ENCODE measurements around the gene SAMD1.

SAMD1 gene

DNA sequence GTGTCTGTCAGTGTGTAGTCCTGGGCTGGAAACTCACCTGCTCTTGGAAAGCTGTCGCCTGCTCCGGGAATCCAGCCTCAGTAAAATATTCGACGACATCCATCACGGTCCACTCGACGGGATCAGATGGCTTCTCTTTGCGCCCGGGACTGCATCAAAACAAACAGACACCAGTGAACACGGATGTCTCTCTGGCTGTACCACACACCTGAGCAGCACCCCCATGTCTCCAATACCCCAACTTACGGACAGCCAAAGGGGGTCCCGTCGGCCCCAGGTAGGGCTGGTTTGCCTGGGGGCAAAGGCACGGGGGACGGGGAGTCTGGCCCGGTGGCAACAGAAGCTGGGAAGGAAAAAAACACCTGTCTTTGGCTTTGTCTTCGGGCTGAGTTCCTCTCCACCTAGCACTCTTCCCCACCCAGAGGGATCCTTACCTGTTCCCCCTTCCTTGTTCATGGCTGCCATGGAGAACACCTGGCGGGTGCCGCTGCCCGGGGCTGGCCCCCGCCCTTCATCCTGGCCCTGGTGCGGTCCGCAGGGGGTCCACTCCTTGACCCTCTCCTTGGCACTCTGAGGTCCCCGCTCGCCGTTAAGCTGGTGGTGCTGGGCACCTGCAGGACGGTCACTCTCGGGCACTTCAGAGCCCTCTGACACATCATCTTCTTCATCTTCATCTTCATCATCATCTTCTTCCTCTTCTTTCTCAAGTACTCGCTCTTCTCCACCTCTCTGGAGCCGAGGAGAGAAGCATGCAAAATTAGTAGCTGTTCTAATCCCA is 1.7 kb downstream of the SAMD1 start:
- peaks cover 7% of the 10 kb centered on the region; the same call in 1 of the 2 replicates for H3K9me3 ChIP-seq (ENCODE audit: insufficient read depth, low read length)
- H3K4me1 ChIP-seq (ENCODE audit: low read length): peaks cover 12% of the 10 kb centered on the region
- H3K36me3 ChIP-seq (replicated peaks; ENCODE audit: low read depth, low read length): peaks cover 23% of the 10 kb centered on the region
- H3K4me2 ChIP-seq (ENCODE audit: low read length): peak overlapping the region; percentile 86
- H3K9ac ChIP-seq (ENCODE audit: low read length): peak overlapping the region; percentile 53
- no peaks in the 10 kb centered on the region for H4K20me1 ChIP-seq (ENCODE audit: insufficient read depth, low read length)
- peak overlapping the region; percentile 88 for H3K4me3 ChIP-seq (ENCODE audit: low read length)
- no peak overlapping the region for H3K27ac ChIP-seq (ENCODE audit: low read length)
- H3K79me2 ChIP-seq (ENCODE audit: low read length): no peaks in the 10 kb centered on the region
- no peak for TF ChIP-seq EZH2phosphoT487 (IDR thresholded peaks at IDR 0.05; ENCODE audit: low read depth)
- TF ChIP-seq, protein P1, sequence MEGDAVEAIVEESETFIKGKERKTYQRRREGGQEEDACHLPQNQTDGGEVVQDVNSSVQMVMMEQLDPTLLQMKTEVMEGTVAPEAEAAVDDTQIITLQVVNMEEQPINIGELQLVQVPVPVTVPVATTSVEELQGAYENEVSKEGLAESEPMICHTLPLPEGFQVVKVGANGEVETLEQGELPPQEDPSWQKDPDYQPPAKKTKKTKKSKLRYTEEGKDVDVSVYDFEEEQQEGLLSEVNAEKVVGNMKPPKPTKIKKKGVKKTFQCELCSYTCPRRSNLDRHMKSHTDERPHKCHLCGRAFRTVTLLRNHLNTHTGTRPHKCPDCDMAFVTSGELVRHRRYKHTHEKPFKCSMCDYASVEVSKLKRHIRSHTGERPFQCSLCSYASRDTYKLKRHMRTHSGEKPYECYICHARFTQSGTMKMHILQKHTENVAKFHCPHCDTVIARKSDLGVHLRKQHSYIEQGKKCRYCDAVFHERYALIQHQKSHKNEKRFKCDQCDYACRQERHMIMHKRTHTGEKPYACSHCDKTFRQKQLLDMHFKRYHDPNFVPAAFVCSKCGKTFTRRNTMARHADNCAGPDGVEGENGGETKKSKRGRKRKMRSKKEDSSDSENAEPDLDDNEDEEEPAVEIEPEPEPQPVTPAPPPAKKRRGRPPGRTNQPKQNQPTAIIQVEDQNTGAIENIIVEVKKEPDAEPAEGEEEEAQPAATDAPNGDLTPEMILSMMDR (IDR thresholded peaks at IDR 0.05; ENCODE audit: low read depth, low read length): no peak
- H2AFZ ChIP-seq (ENCODE audit: low read depth, low read length): 0 out of 2 replicates have a peak overlapping the region, but pooled peaks have one; percentile 36
- no peaks in the 10 kb centered on the region for H3K27me3 ChIP-seq (ENCODE audit: low read depth, low read length)

DNA sequence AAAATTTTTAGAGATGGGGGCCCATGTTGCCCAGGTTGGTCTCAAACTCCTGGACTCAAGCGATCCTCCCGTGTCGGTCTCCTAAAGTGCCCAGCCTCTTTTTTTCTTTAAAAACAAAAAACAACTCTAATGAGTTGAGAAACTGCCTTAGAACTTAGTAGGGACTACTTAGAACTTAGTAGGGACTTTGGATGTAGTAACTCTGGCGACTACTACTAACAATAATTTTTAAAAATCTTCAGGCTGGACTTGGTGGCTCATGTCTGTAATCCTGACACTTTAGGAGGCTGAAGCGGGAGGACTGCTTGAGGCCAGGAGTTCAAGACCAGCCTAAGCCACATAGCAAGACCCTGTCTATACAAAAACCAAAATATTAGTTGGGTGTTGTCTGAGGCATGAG is 4.5 kb downstream of the SAMD1 start:
- H3K4me1 ChIP-seq (ENCODE audit: low read length): peaks cover 15% of the 10 kb centered on the region
- H3K4me2 ChIP-seq (ENCODE audit: low read length): no peak overlapping the region
- H3K27me3 ChIP-seq (ENCODE audit: low read depth, low read length): no peaks in the 10 kb centered on the region
- no peak overlapping the region for H3K9ac ChIP-seq (ENCODE audit: low read length)
- no peak overlapping the region for H2AFZ ChIP-seq (ENCODE audit: low read depth, low read length)
- no peaks in the 10 kb centered on the region for H3K79me2 ChIP-seq (ENCODE audit: low read length)
- no peak overlapping the region for H3K4me3 ChIP-seq (ENCODE audit: low read length)
- H3K9me3 ChIP-seq (ENCODE audit: insufficient read depth, low read length): no peaks in the 10 kb centered on the region
- TF ChIP-seq, protein P1 (IDR thresholded peaks at IDR 0.05; ENCODE audit: low read depth, low read length): no peak
- no peak for TF ChIP-seq EZH2phosphoT487 (IDR thresholded peaks at IDR 0.05; ENCODE audit: low read depth)
- H3K27ac ChIP-seq (ENCODE audit: low read length): no peak overlapping the region
- no peaks in the 10 kb centered on the region for H4K20me1 ChIP-seq (ENCODE audit: insufficient read depth, low read length)
- peaks cover 16% of the 10 kb centered on the region for H3K36me3 ChIP-seq (replicated peaks; ENCODE audit: low read depth, low read length)

DNA sequence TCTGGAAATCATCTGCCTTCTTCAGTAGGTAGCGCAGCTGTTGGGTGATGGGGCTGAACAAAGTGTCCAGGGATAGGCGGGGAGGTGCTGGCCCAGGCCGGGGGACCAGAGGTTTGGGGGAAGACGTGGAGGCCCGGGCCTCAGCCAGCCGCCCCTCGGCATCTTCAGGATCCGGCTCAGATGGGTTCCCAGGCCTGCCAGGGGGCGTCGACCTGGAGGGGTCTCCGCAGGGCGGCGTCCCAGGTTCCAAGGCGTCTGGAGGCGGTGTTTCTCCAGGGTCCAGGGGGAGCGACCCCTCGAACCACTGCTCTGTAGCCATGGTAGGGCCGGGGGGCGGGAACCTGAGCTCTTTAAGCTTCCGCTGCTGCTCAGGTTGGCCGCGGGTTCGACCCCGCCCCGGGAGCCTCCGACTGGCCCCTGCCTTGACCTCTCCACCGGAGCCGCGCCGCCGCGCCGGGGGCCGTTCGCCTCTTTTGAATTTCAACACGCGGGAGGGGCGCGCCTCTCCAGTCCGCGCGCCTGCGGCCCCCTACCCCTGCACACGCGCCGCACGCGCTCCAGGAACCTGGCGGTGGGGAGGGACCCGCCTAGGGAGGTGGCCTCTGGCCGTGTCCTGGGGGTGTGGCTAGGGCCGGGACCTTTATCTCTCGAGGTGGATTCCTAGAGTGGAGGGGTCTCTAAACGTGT is 5.1 kb downstream of the SAMD1 start, which contains the start of gene C19orf67:
Gene C19orf67, minus strand, starts transcription at position 475 of the 687 bp plus-strand sequence. Its CDS starts 156 bp downstream, at position 319.
- H3K79me2 ChIP-seq (ENCODE audit: low read length): no peaks in the 10 kb centered on the region
- peaks cover 16% of the 10 kb centered on the region for H3K36me3 ChIP-seq (replicated peaks; ENCODE audit: low read depth, low read length)
- H3K27me3 ChIP-seq (ENCODE audit: low read depth, low read length): no peaks in the 10 kb centered on the region
- TF ChIP-seq, protein P1 (IDR thresholded peaks at IDR 0.05; ENCODE audit: low read depth, low read length): no peak
- TF ChIP-seq EZH2phosphoT487 (IDR thresholded peaks at IDR 0.05; ENCODE audit: low read depth): no peak
- no peak within 1 kb of the TSS for H3K9ac ChIP-seq (ENCODE audit: low read length)
- no peak within 1 kb of the TSS for H3K27ac ChIP-seq (ENCODE audit: low read length)
- no peak within 1 kb of the TSS for H3K4me2 ChIP-seq (ENCODE audit: low read length)
- no peak within 1 kb of the TSS for H2AFZ ChIP-seq (ENCODE audit: low read depth, low read length)
- no peaks in the 10 kb centered on the region for H4K20me1 ChIP-seq (ENCODE audit: insufficient read depth, low read length)
- H3K9me3 ChIP-seq (ENCODE audit: insufficient read depth, low read length): no peaks in the 10 kb centered on the region
- H3K4me1 ChIP-seq (ENCODE audit: low read length): peaks cover 16% of the 10 kb centered on the region
- no peak within 1 kb of the TSS for H3K4me3 ChIP-seq (ENCODE audit: low read length)

DNA sequence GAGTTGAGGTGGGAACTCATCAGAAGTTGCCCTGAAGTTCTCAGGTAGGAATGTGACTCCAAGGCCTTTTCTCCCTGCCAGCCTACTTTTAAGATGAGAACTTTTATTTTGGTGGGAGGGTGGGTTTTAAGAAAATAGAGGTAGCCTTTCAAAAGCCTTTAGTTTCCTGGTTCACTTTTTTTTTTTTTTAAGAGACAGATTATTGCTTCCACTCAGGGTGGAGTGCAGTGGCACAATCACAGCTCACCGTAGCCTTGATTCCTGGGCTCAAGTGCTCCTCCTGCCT is 7.9 kb downstream of the SAMD1 start:
- Histone ChIP-seq H3K9ac (ENCODE audit: low read length) (no peak overlapping the region), H3K4me2 (ENCODE audit: low read length) (no peak overlapping the region; the same call in 1 of the 2 replicates), H3K36me3 (replicated peaks; ENCODE audit: low read depth, low read length) (peaks cover 3% of the 10 kb centered on the region), H3K27ac (ENCODE audit: low read length) (no peak overlapping the region), H2AFZ (ENCODE audit: low read depth, low read length) (no peak overlapping the region), H3K27me3 (ENCODE audit: low read depth, low read length) (no peaks in the 10 kb centered on the region), H3K79me2 (ENCODE audit: low read length) (no peaks in the 10 kb centered on the region), H4K20me1 (ENCODE audit: insufficient read depth, low read length) (no peaks in the 10 kb centered on the region), H3K9me3 (ENCODE audit: insufficient read depth, low read length) (no peaks in the 10 kb centered on the region), H3K4me1 (ENCODE audit: low read length) (peaks cover 14% of the 10 kb centered on the region), H3K4me3 (ENCODE audit: low read length) (no peak overlapping the region)
- TF ChIP-seq, protein P1 (IDR thresholded peaks at IDR 0.05; ENCODE audit: low read depth, low read length): no peak
- TF ChIP-seq EZH2phosphoT487 (IDR thresholded peaks at IDR 0.05; ENCODE audit: low read depth): no peak
